Fibroblast of skin of left biceps (primary cell): ENCODE data around the gene MGMT.

ENCODE experiments used
- DNase-seq, 2 experiments: peaks; one replicate each; pipeline ENCODE4 v3.0.0-alpha.2; 2013; ENCODE audit warnings: low read depth in 2 of 2

The MGMT gene

DNA sequence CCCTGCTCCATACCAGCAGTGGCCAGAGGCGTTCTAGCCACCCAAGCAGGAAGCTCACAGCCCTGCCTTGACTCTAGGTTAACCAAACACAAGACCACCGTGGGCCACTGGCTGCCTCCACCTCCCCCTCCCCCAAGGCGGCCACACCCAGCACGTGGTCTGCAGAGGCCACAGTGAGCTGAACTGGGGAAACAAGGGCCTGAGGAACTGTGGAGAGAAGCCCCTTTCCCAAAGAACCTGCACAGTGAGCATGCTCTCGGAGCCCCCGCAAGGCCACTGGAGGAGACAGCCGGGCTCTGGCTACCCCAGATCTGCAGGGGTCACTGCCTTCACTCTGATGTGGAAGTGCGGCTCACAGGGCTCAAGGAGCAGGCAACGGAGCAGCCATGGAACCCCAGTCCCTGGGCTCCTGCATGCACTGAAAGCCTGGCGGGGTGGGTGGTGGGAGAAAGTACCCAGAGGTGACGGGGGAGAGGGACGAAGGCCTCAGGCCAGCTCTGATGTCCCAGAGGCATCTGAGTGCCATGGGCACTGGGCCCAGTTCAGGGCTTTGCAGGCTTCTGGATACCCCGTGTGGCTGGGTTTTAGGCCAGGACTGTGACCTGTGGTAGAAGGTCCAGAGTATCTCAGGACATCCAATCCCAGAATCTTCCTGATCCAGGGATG lies 307.8 kb downstream of the MGMT start:
- DNase-seq = no peak

DNA sequence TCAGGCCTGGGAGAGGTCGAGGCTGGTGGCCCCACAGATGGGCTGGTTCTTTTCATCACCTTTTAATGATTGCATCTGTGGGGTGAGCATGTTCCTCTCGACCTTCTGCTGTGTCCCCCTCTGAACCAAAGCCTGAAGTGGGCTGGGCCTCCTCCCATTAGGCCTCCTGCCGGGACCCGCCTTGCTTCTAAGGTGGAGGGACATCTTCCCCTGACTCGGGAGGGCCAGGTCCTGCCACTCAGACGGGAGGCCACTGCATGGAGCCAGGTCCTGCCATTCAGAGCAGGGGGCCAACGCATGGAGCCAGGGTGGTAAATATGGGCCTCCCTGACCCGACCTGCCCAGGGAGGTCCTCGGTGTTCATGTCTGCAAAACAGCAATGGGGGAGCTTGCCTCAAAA lies 308.6 kb downstream of the MGMT start:
- DNase-seq = no peak

DNA sequence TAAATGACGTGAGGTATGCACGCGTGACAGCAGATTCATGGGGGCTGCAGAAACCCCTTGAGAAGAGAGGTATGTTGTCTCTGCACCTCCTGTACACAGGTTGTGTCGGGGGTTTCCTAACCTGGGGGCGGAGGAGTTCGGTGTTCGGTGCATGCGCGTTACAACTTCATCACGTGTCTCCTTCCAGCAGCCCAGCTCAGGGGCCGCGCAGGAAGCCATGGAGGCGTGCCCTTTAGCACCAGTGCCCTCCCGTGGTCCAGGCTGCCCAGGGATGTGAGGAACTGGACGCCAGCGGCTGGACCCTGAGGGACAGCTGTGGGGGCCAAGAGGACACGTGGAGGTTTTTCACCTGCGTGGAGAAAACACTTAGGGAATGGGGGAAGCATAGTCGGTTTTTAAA lies 310.6 kb downstream of the MGMT start:
- DNase-seq = no peak

DNA sequence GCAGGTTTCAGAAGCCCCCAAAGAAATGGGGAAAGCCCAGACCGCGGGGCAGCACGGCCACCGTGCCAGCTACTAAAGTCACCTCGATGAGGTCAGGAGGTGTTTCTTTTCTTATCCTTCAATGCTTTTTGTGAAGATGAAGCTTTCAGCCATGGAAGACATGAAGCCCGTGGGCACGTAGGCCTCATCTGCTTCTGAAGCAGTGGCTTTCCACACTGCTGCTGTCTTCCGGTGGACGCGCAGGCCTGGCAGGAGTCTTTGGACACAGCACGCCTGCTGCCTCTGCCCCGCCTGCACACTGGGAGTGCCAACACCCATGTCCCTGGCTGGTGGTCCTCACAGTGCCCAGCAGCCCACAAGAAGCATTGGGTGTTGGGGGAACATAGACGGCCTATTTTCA lies 311.5 kb downstream of the MGMT start:
- no peak for DNase-seq

DNA sequence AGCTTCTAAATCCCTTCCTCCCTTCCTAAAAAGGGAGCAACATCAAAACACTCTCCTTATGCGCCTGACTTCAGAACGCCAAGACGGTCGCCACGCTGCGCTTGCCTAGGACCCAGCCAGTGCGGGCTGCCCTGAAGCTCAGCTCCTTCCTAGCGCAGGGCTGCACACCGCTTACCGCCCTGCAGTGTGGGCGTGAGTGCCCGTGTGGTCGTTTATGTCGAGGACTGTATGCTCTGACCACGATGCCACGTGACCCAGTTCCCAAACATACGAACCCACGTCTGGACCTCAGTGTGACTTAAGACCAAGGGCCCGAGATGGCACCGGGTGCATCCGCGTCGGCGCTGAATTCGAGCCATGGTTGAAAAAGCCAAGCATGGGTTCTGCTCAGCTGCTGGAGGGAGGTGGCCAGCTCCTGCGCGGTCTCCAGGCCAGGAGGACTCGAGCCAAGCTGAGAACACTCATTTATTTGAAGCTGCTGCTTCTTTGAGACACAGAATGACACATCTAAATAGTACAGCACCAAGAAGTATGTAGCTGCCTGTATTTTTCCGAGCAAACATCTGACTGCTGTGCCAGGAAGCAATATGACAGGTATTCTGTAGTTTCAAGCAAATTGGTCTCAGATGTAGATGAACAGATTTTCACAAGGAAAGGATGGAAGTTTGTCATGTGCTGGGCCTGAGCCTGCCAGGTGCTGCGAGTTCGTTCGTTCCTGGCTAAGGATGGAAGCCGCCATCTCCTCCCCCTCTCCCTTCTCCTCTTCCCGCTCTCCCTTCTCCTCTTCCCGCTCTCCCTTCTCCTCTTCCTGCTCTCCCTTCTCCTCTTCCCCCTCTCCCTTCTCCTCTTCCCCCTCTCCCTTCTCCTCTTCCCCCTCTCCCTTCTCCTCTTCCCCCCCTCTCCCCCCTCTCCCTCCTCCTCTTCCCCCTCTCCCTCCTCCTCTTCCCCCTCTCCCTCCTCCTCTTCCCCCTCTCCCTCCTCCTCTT lies 312.4 kb downstream of the MGMT start:
- DNase-seq = no peak

DNA sequence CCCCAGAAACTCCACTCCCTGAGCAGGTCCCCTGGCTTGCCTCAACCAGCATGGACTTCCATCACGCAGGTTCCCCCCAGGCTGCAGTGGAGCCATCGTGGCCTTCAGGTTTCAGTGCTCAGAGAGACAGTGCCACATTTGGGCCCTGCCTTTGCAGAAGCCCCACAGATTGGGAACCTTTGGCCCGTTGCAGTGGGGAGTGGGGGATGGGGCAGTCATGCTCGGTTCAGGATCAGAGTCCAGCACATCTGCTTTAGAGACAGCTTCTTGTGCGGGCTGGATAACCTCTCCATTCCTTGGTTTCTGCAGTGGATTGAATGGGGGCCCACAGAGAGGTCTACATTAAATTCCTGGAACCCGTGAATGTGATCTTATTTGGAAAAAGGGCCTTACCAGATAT lies 313.2 kb downstream of the MGMT start:
- DNase-seq = no peak

DNA sequence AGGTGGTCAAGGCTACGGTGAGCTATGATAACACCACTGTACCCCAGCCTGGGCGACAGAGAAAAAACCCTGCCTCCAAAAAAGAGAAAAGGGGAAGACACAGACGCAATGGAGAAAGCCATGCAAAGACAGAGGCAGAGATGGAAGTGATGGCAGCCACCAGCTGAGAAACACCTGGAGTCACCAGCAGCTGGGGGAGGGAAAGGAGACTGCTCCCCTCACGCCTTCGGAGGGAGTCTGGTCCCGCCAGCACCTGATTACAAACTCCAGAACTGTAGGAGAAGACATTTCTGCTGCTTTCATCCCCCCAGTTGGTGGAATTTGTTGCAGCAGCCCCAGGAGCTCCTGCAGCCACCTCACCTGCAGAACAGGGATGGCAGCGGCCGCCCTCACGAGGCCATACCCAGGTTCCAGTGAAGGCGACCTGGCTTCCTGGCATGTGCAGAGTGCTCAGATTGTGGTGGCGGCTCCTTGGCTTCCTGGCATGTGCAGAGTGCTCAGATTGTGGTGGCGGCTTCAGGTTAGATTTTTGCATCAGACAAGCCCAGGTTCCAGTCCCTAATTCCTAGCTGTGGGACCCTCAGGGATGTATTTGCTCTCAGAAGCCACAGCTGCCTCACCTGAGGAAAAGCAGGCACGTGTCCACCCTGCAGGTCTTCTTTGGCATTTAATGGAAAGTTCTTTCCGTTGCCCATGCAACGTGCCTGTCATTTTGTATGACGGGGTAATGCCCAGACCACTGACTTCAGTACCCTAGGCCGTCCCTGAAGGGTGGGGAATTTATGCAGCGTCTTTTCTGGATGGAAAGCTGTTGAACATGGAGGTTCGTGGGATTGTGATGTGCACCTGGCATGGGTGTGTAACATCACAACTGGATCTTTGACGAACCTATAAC lies 314.1 kb downstream of the MGMT start:
- no peak for DNase-seq

DNA sequence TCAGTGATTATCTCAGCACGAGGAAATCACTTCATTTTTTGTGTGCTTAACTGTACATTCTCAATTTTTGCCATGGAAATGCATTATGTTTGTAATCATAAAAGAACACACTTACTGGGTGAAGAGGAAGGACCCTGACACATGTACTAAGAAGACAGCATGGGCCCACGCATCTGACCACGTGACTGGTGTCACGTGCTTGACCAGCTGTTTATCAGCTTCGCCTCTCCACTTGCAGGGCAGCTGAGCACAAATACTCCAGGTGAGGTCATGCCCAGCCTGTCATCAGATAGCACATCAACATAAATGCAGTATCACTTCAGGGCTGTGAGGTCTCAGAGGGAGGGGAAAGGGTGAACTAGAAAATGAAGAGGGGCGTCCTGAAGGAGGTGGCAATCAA lies 317.2 kb downstream of the MGMT start:
- no peak for DNase-seq

DNA sequence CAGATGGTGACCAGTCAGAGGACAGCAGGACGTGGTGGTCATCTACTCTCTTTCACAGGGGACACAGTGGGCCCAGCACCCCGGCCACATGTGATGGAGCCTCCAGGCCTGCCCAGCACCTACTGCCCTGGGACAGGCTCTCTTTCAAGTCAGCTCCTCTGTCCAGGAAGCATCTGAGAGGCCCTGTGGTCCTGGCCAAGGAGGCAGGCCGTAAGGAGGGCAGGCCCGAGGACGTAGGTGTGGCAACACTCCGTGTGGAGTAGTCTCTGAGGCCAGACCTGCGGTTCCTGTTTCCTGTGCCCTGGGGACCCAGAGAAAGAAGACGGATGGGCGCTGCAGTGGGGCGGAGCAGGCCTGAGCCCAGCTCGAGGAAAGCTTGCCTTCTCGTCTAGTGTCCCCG lies 317.9 kb downstream of the MGMT start:
- DNase-seq = no peak

DNA sequence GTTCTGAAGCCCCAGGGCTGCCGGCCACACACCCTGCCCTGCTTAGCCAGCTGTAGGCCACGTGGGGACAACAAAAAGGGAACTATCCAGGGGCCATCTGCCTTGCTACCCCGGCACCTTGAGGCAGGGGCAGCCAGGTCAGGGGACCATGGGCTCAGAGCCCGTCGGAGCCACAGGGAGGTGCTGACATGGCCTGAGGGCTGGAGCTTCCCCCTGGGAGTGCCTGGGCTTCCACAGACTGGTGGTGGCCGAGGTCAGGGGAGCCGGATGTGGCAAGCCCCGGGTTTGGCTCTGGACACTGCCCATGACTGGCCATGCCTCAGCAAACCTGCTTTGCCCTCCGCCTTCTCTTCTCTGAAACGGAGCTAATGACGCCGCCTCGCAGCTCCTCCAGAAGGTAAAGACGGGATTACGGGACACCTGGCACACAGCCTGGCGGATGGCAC lies 318.5 kb downstream of the MGMT start:
- no peak for DNase-seq

DNA sequence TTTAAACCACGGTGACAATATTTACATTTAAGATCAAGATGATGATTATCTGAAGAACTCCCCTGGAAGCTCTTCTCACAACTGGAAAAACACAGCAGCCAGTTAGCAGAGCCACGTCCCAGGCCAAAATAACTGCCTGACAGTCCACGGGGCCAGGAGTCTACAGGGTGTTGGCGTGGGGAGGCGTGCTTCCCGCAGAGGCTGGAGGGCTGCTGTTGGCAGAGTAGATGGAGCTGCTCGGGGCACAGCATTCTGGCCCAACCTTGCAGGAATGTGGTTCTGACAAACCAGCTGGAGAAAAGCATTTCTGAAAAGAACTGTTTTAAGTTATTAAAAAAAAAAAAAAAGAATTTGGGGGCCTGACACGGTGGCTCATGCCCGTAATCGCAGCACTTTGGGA lies 319.2 kb downstream of the MGMT start:
- DNase-seq = no peak

DNA sequence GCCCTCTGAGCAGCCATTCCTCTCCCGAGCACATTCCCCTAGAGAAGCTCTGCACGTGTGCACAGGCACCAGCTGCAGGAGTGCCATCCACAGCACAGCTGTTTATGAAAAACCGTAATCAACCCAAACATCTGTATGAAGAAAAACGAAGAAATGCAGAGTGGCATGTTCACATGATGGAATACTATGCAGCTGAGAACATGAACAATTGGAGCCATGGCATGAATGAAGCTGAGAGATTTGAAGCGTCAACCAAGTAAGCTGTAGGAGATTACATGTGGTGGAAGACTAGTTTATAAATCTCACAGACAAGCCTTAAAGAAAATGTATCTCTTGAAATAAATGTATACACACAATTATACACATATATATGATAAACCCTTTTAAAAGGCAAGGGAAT lies 320.5 kb downstream of the MGMT start:
- no peak for DNase-seq

DNA sequence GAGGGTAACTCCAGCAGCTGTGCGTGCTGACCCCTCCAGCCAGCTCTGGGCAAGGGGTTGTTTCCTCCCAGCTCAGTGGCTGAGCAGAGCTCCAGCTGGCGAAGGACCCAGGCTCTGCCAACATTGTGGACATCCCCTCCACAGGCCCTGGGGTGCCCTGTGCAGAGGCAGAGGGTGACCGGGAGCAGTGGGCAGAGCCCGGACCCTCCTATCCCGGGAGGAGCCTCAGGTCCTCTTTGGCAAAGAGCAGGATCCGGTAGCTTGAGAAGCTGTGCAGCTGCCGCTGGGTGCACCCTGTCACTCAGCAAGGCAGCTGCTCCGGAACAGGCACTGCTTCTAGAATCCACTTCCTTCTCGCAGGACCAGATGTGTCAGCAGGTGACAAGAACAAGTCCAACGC lies 321.2 kb downstream of the MGMT start:
- no peak for DNase-seq

DNA sequence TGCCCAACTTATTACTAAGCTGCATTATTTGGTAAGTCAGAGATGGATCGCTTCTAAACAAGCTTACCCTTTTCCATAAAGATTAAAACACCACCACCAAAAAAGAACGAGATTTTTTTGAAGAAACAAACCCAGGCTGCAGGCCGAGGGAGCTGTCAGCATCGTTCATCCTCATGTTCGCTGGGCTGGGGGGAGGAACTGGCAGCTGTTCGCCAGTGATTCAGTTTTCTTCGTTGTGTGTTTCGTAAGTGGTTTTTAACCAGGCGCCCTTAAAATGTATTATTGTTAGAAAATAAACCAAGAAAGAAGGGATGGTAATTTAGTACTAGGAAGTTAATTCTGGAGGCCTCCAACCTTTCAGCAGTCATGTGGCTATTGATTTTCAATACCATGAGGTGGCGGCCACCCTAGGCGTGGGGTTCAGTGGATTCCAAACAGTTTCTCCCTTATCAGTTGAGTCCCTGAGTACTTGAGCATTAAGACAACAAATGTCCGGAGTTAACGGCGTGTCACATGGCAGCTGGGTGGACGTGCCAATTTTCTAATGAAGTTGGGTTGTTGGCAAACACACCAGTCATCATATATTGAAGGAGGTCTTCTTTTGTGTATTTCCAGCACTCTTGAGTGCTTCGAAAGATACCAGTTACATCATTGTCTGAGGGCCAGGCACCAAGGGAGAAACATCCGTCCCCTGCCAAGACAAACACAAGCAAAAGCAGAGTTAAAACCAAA lies 323.8 kb downstream of the MGMT start:
- no peak for DNase-seq

DNA sequence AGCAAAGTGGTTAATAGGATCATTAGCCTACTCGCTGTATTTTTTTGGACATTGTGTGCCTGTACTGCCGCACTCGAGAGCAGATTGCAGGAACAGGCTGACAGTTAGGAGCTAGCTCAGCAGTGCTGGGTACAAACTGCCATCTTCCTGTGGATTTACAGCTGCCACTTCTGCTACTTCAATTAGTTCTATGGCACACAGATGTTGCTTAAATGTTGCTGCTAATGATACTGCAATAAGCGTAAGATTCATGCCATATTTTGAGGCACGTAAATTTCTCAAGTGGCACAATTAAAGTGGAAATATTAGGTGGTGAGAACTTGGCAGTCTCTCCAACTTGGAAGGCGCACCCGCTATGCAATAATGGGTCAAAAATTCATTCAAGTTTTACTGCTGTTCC lies 325.1 kb downstream of the MGMT start:
- DNase-seq = no peak

DNA sequence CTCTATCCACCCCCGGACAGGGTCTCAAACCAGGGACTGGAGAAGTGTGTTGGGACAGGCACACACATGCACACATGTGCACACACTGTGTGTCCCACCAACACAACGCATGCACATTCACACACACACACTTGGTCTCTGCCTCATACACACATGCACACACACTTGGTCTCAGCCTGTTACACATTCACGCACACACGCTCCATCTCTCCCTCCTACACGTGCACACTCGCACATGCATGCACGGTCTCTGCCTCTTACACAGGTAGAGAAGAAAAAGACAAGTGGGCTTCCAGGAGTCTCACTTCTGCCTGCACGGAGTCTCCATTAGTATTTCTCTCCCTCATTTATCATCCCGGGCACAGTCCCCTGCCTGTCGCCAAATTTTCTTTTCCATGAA lies 325.8 kb downstream of the MGMT start:
- DNase-seq = no peak

DNA sequence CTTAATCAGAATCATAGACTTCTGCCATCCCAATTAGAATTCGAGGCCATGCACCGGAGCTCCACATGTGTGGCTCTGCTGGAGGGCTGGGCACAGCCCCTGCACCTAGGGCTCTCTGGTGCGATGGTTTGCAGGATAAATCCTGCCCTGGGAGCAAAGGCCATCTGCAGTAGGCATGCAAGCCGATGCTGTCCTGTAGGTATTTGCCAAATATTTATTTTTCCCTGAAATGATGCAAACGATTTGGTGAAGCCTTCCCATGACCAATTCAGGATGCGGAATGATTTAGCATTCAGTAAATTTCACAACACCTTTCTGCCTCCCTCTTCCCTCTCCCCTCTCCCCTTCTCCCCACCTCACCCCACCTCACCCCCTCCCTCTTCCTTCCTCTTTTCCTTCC lies 326.4 kb downstream of the MGMT start:
- no peak for DNase-seq

DNA sequence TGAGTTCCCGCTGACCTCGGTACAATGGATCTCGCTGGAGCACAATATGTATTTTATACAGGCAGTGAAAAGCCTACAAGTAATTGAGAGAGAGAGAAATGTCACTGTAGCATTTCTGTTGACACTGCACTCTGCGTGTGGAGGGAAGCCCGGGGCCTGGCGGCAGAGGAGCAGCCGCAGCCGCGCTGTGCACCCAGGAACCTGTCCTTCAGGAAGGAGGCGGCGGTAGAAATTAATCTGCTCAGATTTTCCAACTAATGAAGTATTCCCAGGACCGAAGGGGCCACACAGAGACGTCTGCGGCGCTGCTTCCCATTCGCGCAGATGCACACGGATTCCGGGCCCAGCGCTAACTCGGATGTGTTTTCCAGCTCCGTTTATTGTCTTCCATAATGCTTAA lies 327.0 kb downstream of the MGMT start:
- DNase-seq = no peak

DNA sequence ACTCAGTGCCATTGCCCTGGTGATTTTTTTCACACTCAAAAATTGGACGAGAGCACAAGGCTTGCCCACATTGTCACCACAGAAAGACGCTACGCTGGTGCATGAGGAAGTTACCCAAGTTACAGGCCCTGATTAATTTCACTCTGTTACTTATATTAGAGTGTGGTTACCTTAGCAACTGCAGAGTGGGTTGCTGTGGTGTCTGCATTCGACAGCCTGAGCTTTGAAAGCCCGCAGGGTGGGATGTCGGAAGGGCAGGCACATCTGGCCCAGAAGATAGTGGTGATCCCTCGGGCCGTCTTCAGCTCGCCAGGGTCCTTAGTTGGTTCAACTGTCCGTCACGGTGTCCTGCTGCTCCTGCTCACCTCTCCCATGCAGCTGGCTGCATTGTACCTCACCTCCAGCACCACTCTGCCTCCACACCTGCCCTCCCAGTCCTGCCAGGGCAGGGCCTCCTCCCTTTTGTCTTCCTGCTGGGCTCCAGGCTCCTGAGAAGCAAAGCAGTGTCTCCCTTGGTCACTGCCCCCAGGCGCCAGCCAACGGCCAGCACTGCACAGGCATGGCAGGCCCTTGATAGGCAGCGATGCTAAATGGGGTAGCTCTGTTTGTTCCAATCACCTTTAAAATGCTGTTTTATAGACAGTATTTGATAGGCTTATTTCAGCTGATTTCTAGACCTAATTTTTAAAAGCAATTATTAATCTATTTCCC lies 329.8 kb downstream of the MGMT start:
- DNase-seq = no peak

DNA sequence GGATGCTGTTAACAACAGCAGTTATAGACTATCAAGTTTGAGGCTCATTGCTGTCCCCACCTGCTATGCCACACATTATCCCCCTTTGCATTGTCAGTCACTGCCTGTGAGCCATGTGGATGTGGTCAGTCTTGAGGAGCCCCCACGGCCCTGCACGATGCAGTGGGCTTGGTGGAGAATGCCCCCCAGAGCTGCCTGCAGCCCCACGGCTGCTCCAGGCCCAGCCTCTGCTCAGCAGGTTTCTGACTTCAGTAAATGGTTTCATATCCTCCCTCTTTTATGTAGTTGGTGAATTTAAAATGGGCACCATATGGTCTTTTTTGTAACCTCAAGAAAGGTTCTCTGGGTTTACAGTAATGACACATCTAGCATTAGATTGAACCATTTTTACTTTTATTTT lies 332.9 kb downstream of the MGMT start:
- DNase-seq = no peak

DNA sequence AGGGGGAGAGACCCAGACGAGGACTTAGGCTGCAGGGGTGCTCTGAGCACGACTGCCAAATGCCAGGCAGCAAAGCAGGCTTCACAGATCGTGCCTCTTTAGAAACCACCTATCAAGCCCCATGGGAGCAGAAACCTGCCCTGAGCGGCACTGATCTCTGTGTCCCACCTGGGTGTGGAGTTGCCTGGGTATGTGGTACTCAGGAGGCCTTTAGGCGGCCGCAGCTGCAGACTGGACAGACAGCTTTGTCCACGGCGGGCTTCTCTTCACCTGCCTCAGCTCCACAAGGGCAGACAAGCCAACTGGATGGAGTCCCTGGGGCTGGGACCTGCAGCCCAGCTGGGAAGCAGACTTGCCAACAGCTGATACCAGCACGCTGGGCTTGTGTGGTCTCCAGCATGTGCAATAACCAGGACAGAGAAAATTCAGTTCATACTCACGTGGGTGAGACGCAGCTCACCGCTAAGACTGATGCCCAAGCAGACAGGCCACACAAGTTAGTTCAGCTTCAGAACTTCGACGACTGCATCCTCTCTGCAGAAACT lies 333.8 kb downstream of the MGMT start:
- no peak for DNase-seq
